ENCODE data around the gene MBD5.

DNA sequence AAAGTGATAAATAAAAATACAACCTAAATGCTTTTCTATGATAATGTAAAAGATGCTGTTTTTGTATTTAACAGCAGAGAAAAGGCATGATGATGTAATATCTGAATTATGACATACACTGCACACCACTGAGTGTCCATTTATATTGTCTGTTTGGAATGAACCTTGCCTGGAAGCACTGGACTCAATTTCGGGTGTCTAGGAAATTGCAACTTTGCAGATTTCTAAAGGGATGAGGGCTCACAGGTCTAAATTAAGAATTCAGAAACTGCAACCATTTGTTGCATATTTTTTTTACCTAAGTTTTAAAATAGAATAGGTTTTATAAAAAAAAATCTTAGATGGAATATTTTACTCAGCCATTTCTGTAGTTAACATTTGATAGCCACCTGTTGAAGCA lies 492.5 kb downstream of the MBD5 start:
- TF ChIP-seq, protein P1, sequence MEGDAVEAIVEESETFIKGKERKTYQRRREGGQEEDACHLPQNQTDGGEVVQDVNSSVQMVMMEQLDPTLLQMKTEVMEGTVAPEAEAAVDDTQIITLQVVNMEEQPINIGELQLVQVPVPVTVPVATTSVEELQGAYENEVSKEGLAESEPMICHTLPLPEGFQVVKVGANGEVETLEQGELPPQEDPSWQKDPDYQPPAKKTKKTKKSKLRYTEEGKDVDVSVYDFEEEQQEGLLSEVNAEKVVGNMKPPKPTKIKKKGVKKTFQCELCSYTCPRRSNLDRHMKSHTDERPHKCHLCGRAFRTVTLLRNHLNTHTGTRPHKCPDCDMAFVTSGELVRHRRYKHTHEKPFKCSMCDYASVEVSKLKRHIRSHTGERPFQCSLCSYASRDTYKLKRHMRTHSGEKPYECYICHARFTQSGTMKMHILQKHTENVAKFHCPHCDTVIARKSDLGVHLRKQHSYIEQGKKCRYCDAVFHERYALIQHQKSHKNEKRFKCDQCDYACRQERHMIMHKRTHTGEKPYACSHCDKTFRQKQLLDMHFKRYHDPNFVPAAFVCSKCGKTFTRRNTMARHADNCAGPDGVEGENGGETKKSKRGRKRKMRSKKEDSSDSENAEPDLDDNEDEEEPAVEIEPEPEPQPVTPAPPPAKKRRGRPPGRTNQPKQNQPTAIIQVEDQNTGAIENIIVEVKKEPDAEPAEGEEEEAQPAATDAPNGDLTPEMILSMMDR (conservative IDR thresholded peaks at IDR 0.05; ENCODE audit: low read length), result no peak
- no peak for TF ChIP-seq EZH2phosphoT487 (IDR thresholded peaks at IDR 0.05; ENCODE audit: borderline replicate concordance, low read depth, low read length)
